ELR (cell line): Measurements from ENCODE around the gene POLE4.
A peak's percentile ranks its signal among the peaks of the same experiment; 100 is the strongest.

Experiments used
- DNase-seq: peaks from one replicate; pipeline ENCODE4 v3.0.0-alpha.2; 2015; ENCODE audit warnings: low read depth

POLE4 gene

GRCh38 chr2:74958274-74959105 is at the start of gene POLE4:
Gene POLE4, plus strand, starts transcription at chr2:74958643. Its CDS starts 37 bp downstream, at chr2:74958680.
- DNase-seq = peak; percentile 88

GRCh38 chr2:74908748-74909444 is 49.5 kb upstream of the POLE4 start:
- DNase-seq = no peak

GRCh38 chr2:74910245-74910644 is 48.2 kb upstream of the POLE4 start:
- no peak for DNase-seq

- DNase-seq = no peak
Observed at GRCh38 chr2:74911061-74911460, 47.4 kb upstream of the POLE4 start.

- peak; percentile 88 for DNase-seq
Observed at GRCh38 chr2:74915743-74916142, 42.7 kb upstream of the POLE4 start.

GRCh38 chr2:74916394-74916793 is 42.0 kb upstream of the POLE4 start:
- no peak for DNase-seq

GRCh38 chr2:74917702-74918619 is 40.5 kb upstream of the POLE4 start:
- DNase-seq = peak; percentile 100

GRCh38 chr2:74919827-74920226 is 38.6 kb upstream of the POLE4 start:
- DNase-seq = peak; percentile 19

GRCh38 chr2:74921236-74921736 is 37.2 kb upstream of the POLE4 start:
- peak; percentile 38 for DNase-seq

- no peak for DNase-seq
Observed at GRCh38 chr2:74922592-74923227, 35.7 kb upstream of the POLE4 start.

- no peak for DNase-seq
Observed at GRCh38 chr2:74924463-74925265, 33.8 kb upstream of the POLE4 start.

- DNase-seq = no peak
Observed at GRCh38 chr2:74925361-74925786, 33.1 kb upstream of the POLE4 start.

- no peak for DNase-seq
Observed at GRCh38 chr2:74927621-74928020, 30.8 kb upstream of the POLE4 start.

- DNase-seq = peak; percentile 37
Observed at GRCh38 chr2:74930811-74931486, 27.5 kb upstream of the POLE4 start.

- no peak for DNase-seq
Observed at GRCh38 chr2:74931940-74932339, 26.5 kb upstream of the POLE4 start.

- DNase-seq = no peak
Observed at GRCh38 chr2:74935975-74936391, 22.5 kb upstream of the POLE4 start.

GRCh38 chr2:74937221-74937880 is 21.1 kb upstream of the POLE4 start:
- DNase-seq = no peak

- no peak for DNase-seq
Observed at GRCh38 chr2:74938264-74938663, 20.2 kb upstream of the POLE4 start.
